Fibroblast of lung (primary cell): ENCODE measurements around the gene ADCY2. TPM values are rescaled to one million over a fixed set of nuclear protein-coding genes. Genes with fewer than 3 reads are reported as not detected.

Experiments used
- DNase-seq, 2 donors: peaks; one replicate each; pipeline versions ENCODE4 v3.0.0 to v3.0.0-alpha.2; 2010; ENCODE audit warnings: low read depth in 2 of 2
- H2AFZ ChIP-seq: 2 replicates; pipeline ENCODE4 v1.5.1; 2012; ENCODE audit warnings: low read length, control low read depth, inconsistent platforms
- H3K27ac ChIP-seq: 2 replicates; pipeline ENCODE4 v1.5.1; 2011; ENCODE audit warnings: low read length, control low read depth; ENCODE audit not compliant: insufficient read depth
- H3K27me3 ChIP-seq: 2 replicates; pipeline ENCODE4 v1.5.1; 2011; ENCODE audit warnings: mild to moderate bottlenecking, low read length; ENCODE audit not compliant: control insufficient read depth, insufficient read depth
- H3K36me3 ChIP-seq: 2 replicates; pipeline ENCODE4 v1.5.1; 2011; ENCODE audit warnings: low read length; ENCODE audit not compliant: control insufficient read depth, insufficient read depth
- H3K4me1 ChIP-seq: 2 replicates; pipeline ENCODE4 v1.5.1; 2011; ENCODE audit warnings: low read length; ENCODE audit not compliant: control insufficient read depth, insufficient read depth; ENCODE audit errors: extremely low read depth
- H3K4me2 ChIP-seq: 2 replicates; pipeline ENCODE4 v1.5.1; 2011; ENCODE audit warnings: low read length, control low read depth; ENCODE audit not compliant: insufficient read depth; ENCODE audit errors: extremely low read depth
- H3K4me3 ChIP-seq, 4 experiments: fragments of 200-600 bp in 1 of 4; sonication (generic) in 1 of 4; replicated peaks in 1 of 4; 2 replicates each; pipeline ENCODE4 v1.5.1; 2011 to 2016; ENCODE audit warnings: low read length in 4 of 4, low read depth in 3 of 4, mild to moderate bottlenecking in 3 of 4, control low read depth in 2 of 4, inconsistent platforms in 1 of 4, mixed read lengths in 1 of 4; ENCODE audit not compliant: insufficient read depth in 1 of 4; ENCODE audit errors: control extremely low read depth in 1 of 4
- H3K79me2 ChIP-seq: 2 replicates; pipeline ENCODE4 v1.5.1; 2012; ENCODE audit warnings: mild to moderate bottlenecking, low read length, inconsistent platforms; ENCODE audit not compliant: control insufficient read depth, insufficient read depth
- H3K9ac ChIP-seq: 2 replicates; pipeline ENCODE4 v1.5.1; 2011; ENCODE audit warnings: mild to moderate bottlenecking, low read length, control low read depth; ENCODE audit not compliant: insufficient read depth
- H3K9me3 ChIP-seq: 2 replicates; pipeline ENCODE4 v1.5.1; 2012; ENCODE audit warnings: low read depth, low read length; ENCODE audit not compliant: control insufficient read depth, insufficient read depth
- H4K20me1 ChIP-seq: 2 replicates; pipeline ENCODE4 v1.5.1; 2011; ENCODE audit warnings: low read length; ENCODE audit not compliant: control insufficient read depth, insufficient read depth; ENCODE audit errors: extremely low read depth
- EZH2 ChIP-seq: IDR thresholded peaks from 2 replicates; pipeline ENCODE4 v1.5.1; 2012; ENCODE audit warnings: low read length, control low read depth, mild to moderate bottlenecking; ENCODE audit errors: missing control alignments
- polyA plus RNA-seq, 2 donors: library from polyadenylated mRNA; depleted of rRNA in 1 of 2; stranded (reverse) in 1 of 2; unstranded in 1 of 2; fragments of >200 nt; gene quantifications; 2 replicates each; pipeline ENCODE4 v1.2.1, GENCODE V29; 2011 to 2012; ENCODE audit warnings: missing spikeins in 1 of 2
- total RNA-seq: library from RNA; depleted of rRNA; stranded (reverse); fragments of >200 nt; gene quantifications from 2 replicates; pipeline ENCODE4 v1.2.1, GENCODE V29; 2014
- TF ChIP-seq, protein P1 (sequence below), 2 donors: IDR thresholded peaks in 1 of 2; conservative IDR thresholded peaks in 1 of 2; 1 replicate in 1 of 2; 2 replicates in 1 of 2; pipeline ENCODE4 v1.5.1; 2011 to 2012; ENCODE audit warnings: low read length in 2 of 2, control low read depth in 1 of 2, inconsistent platforms in 1 of 2, low read depth in 1 of 2, mild to moderate bottlenecking in 1 of 2

The ADCY2 gene
- total and polyA plus RNA-seq, 2 donors (not counting 1 experiment from before 2014, with no cell fraction given) = under 0.01 to 0.05 TPM

DNA sequence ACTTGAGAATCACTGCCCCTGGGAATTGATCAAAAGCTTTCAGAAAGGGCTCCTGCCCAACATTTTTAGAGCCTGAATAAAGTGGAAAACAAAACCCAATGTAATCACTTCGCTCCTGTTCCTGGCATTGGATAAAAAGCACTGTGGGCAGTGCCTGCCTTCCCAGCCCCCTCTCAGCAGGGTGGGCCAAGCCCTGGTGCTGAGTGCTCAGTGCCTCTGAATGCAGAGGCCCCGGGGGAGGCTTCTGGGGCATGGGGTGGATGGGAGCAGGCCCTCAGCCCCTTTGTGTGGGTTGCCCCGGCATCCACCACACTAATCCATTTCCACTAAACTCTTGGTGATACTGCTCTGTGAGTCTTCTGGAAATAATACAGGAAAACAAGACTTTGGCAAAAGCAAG lies 399.4 kb downstream of the ADCY2 start:
- Histone ChIP-seq H3K36me3 (no peaks in the 10 kb centered on the region), H3K9ac (no peak overlapping the region), H2AFZ (no peak overlapping the region), H3K9me3 (no peaks in the 10 kb centered on the region), H3K4me1 (no peaks in the 10 kb centered on the region), H3K4me3 (no peak overlapping the region), H3K79me2 (no peaks in the 10 kb centered on the region), H4K20me1 (no peaks in the 10 kb centered on the region), H3K4me2 (no peak overlapping the region), H3K27me3 (no peaks in the 10 kb centered on the region), H3K27ac (no peak overlapping the region)
- no peak for TF ChIP-seq EZH2
- TF ChIP-seq, protein P1, sequence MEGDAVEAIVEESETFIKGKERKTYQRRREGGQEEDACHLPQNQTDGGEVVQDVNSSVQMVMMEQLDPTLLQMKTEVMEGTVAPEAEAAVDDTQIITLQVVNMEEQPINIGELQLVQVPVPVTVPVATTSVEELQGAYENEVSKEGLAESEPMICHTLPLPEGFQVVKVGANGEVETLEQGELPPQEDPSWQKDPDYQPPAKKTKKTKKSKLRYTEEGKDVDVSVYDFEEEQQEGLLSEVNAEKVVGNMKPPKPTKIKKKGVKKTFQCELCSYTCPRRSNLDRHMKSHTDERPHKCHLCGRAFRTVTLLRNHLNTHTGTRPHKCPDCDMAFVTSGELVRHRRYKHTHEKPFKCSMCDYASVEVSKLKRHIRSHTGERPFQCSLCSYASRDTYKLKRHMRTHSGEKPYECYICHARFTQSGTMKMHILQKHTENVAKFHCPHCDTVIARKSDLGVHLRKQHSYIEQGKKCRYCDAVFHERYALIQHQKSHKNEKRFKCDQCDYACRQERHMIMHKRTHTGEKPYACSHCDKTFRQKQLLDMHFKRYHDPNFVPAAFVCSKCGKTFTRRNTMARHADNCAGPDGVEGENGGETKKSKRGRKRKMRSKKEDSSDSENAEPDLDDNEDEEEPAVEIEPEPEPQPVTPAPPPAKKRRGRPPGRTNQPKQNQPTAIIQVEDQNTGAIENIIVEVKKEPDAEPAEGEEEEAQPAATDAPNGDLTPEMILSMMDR (conservative IDR thresholded peaks at IDR 0.05 in 1 of 2, IDR thresholded peaks at IDR 0.05 in 1 of 2; ENCODE audit: low read depth in 1 of 2, low read length in 2 of 2) = no peak
- no peak for DNase-seq

DNA sequence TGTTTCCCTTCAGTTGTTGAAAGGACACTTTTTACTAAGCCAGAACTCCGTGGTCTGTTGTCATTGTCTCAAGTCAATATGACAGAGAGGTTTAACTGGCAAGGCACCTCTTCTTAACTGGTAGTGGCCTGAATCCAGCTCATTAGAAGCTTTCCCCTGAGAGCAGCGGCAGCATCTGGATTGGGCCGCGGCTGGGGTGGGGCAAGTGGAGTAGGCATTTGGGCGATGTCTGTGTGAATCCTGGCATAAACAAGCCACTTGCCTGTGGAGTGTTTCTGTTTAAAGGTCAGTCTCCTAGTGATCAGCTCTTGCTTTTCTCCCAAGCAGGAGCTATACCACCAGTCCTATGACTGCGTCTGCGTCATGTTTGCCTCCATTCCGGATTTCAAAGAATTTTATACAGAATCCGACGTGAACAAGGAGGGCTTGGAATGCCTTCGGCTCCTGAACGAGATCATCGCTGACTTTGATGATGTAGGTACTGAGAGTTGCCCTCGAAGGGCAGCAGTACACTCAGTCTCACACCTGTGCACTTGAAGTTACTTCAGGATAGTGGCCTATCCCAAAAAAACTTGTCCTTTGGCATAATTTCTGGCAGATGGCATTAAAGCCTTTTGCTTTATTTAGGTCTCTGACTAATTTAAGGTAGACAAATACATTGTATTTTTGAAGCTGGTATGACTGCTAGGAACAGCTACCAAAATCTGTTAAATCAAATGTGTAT lies 406.1 kb downstream of the ADCY2 start:
- H3K36me3 ChIP-seq = no peaks in the 10 kb centered on the region
- no peak overlapping the region for H3K9ac ChIP-seq
- H3K4me2 ChIP-seq = no peak overlapping the region
- H3K4me3 ChIP-seq = no peak overlapping the region
- H3K27me3 ChIP-seq = no peaks in the 10 kb centered on the region
- no peak for TF ChIP-seq EZH2
- TF ChIP-seq, protein P1 (conservative IDR thresholded peaks at IDR 0.05 in 1 of 2, IDR thresholded peaks at IDR 0.05 in 1 of 2; ENCODE audit: low read depth in 1 of 2, low read length in 2 of 2) = no peak
- H3K27ac ChIP-seq = no peak overlapping the region
- H2AFZ ChIP-seq = no peak overlapping the region
- no peaks in the 10 kb centered on the region for H3K79me2 ChIP-seq
- H3K4me1 ChIP-seq = no peaks in the 10 kb centered on the region
- H3K9me3 ChIP-seq = no peaks in the 10 kb centered on the region
- no peaks in the 10 kb centered on the region for H4K20me1 ChIP-seq
- DNase-seq = no peak

DNA sequence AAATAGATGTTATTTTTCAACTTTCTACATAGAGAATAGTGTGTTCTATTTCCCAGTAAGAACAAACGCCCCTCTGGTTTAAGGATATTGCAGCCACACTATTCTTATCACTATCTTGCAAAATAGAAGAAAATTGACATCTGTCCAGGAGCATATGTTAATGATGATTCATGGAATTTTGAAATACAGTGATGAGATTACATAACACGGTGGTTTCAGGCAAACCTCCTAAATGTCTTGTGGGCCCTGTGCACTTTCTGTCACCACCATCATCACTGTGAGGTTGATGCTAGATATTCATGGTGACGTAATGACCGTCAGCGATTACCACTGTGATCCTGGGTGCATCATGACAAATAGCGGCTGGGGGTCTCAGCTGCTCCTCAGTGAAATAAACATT lies 406.9 kb downstream of the ADCY2 start:
- no peak overlapping the region for H3K9ac ChIP-seq
- no peaks in the 10 kb centered on the region for H3K27me3 ChIP-seq
- H3K4me3 ChIP-seq = no peak overlapping the region
- no peak for DNase-seq
- H3K4me2 ChIP-seq = no peak overlapping the region
- H3K36me3 ChIP-seq = no peaks in the 10 kb centered on the region
- H3K79me2 ChIP-seq = no peaks in the 10 kb centered on the region
- TF ChIP-seq, protein P1 (conservative IDR thresholded peaks at IDR 0.05 in 1 of 2, IDR thresholded peaks at IDR 0.05 in 1 of 2; ENCODE audit: low read depth in 1 of 2, low read length in 2 of 2) = no peak
- H2AFZ ChIP-seq = no peak overlapping the region
- no peaks in the 10 kb centered on the region for H4K20me1 ChIP-seq
- no peak overlapping the region for H3K27ac ChIP-seq
- no peaks in the 10 kb centered on the region for H3K9me3 ChIP-seq
- H3K4me1 ChIP-seq = no peaks in the 10 kb centered on the region
